SK-N-SH (cell line): ENCODE data around the gene LZTFL1. TPM values are rescaled to one million over a fixed set of nuclear protein-coding genes. Genes with fewer than 3 reads are reported as not detected.

ENCODE experiments used
- CTCF ChIA-PET: fragments of 300-600, 350-600 bp; formaldehyde crosslinking; extraction: SDS; loops from one replicate; lab custom pipeline; 2021; lab: Yijun Ruan, JAX
- POLR2A ChIA-PET: fragments of 350-600 bp; sonication (Branson Sonifier 250); formaldehyde crosslinking; extraction: SDS; loops from one replicate; lab custom pipeline; 2020; ENCODE audit warnings: antibody characterized with exemption, inconsistent platforms; lab: Yijun Ruan, JAX
- DNase-seq: peaks from one replicate; pipeline ENCODE4 v3.0.0; 2012
- H2AFZ ChIP-seq: fragments of 200-600 bp; sonication (generic); 2 replicates; pipeline ENCODE4 v1.8.1; 2016; ENCODE audit warnings: antibody characterized with exemption, mild to moderate bottlenecking, low read depth
- H3F3A ChIP-seq: fragments of 200-600 bp; sonication (generic); replicated peaks from 2 replicates; pipeline ENCODE3; 2016; ENCODE audit warnings: antibody characterized with exemption, mild to moderate bottlenecking; ENCODE audit not compliant: insufficient read depth
- H3K27ac ChIP-seq, 2 experiments: fragments of 200-500 bp in 1 of 2; fragments of 200-600 bp in 1 of 2; sonication (Bioruptor generic) in 1 of 2; sonication (generic), shearing (Covaris generic) in 1 of 2; 2 replicates each; pipeline versions ENCODE4 v1.5.1 to v1.6.1; 2014 to 2016; ENCODE audit warnings: low read depth in 2 of 2, inconsistent platforms in 1 of 2, low read length in 1 of 2, mild to moderate bottlenecking in 1 of 2, mixed read lengths in 1 of 2
- H3K27me3 ChIP-seq: fragments of 200-600 bp; sonication (generic), shearing (Covaris generic); 2 replicates; pipeline ENCODE4 v1.6.1; 2016; ENCODE audit warnings: mixed run types; ENCODE audit not compliant: insufficient read depth
- H3K36me3 ChIP-seq, 2 experiments: fragments of 200-500 bp in 1 of 2; fragments of 200-600 bp in 1 of 2; sonication (Bioruptor generic) in 1 of 2; sonication (generic) in 1 of 2; replicated peaks in 1 of 2; 2 replicates each; pipeline versions ENCODE3 to v1.5.1; 2014 to 2016; ENCODE audit warnings: low read length in 1 of 2, mild to moderate bottlenecking in 1 of 2; ENCODE audit not compliant: insufficient read depth in 2 of 2, control insufficient read depth in 1 of 2
- H3K4me1 ChIP-seq, 2 experiments: fragments of 200-500 bp in 1 of 2; fragments of 200-600 bp in 1 of 2; sonication (Bioruptor generic) in 1 of 2; sonication (generic), shearing (Covaris generic) in 1 of 2; 2 replicates each; pipeline versions ENCODE4 v1.5.1 to v1.6.1; 2014 to 2016; ENCODE audit warnings: low read depth in 1 of 2, low read length in 1 of 2, mixed run types in 1 of 2; ENCODE audit not compliant: insufficient read depth in 2 of 2, control insufficient read depth in 1 of 2
- H3K4me2 ChIP-seq: fragments of 200-600 bp; sonication (generic), shearing (Covaris generic); 2 replicates; pipeline ENCODE4 v1.6.1; 2017; ENCODE audit warnings: mixed run types
- H3K4me3 ChIP-seq, 2 experiments: fragments of 200-500 bp in 1 of 2; fragments of 200-600 bp in 1 of 2; sonication (Bioruptor generic) in 1 of 2; sonication (generic), shearing (Covaris generic) in 1 of 2; 2 replicates each; pipeline versions ENCODE4 v1.5.1 to v1.8.1; 2014 to 2016; ENCODE audit warnings: low read depth in 2 of 2, inconsistent platforms in 1 of 2, low read length in 1 of 2, mild to moderate bottlenecking in 1 of 2, mixed read lengths in 1 of 2, moderate library complexity in 1 of 2
- H3K79me2 ChIP-seq: fragments of 200-600 bp; sonication (generic); 2 replicates; pipeline ENCODE4 v1.8.1; 2017; ENCODE audit warnings: mild to moderate bottlenecking; ENCODE audit not compliant: insufficient read depth
- H3K9ac ChIP-seq: fragments of 200-600 bp; sonication (generic); 2 replicates; pipeline ENCODE4 v1.6.1; 2017; ENCODE audit warnings: mixed run types
- H3K9me2 ChIP-seq: fragments of 200-600 bp; sonication (generic); 2 replicates; pipeline ENCODE4 v1.6.1; 2017; ENCODE audit warnings: mixed run types
- H3K9me3 ChIP-seq: fragments of 200-600 bp; sonication (generic); 2 replicates; pipeline ENCODE4 v1.6.1; 2017; ENCODE audit warnings: mixed run types, mild to moderate bottlenecking, moderate library complexity
- H4K20me1 ChIP-seq: fragments of 200-600 bp; sonication (generic); 2 replicates; pipeline ENCODE4 v1.6.1; 2017; ENCODE audit warnings: mild to moderate bottlenecking, mixed run types; ENCODE audit not compliant: insufficient read depth
- CHD2 ChIP-seq: fragments of 150-350 bp; IDR thresholded peaks from 2 replicates; pipeline ENCODE4 v1.6.1; 2018; ENCODE audit warnings: low read length; ENCODE audit not compliant: partially characterized antibody
- CTCF ChIP-seq: fragments of 200-600 bp; sonication (generic); IDR thresholded peaks from 2 replicates; pipeline ENCODE4 v1.6.1; 2017; ENCODE audit warnings: antibody characterized with exemption, mild to moderate bottlenecking, moderate library complexity
- EP300 ChIP-seq, 2 experiments: IDR thresholded peaks; 2 replicates each; pipeline versions ENCODE4 v1.4.0 to v1.6.1; 2012; ENCODE audit warnings: borderline replicate concordance in 1 of 2, low read depth in 1 of 2, low read length in 1 of 2
- EZH2phosphoT487 ChIP-seq: fragments of 200-600 bp; sonication (generic); IDR thresholded peaks from 2 replicates; pipeline ENCODE4 v1.6.1; 2017; ENCODE audit warnings: low read depth, mixed run types, mild to moderate bottlenecking, antibody characterized with exemption, moderate library complexity, borderline replicate concordance
- FOXJ3 ChIP-seq: sonication (generic); formaldehyde crosslinking; IDR thresholded peaks from 2 replicates; pipeline ENCODE4 v1.5.1; 2020; ENCODE audit warnings: mild to moderate bottlenecking, missing genetic modification reagents
- GABPA ChIP-seq: IDR thresholded peaks from 2 replicates; pipeline ENCODE4 v1.4.0; 2012; ENCODE audit warnings: low read depth, mild to moderate bottlenecking
- MAX ChIP-seq: IDR thresholded peaks from 2 replicates; pipeline ENCODE4 v1.4.0; 2012; ENCODE audit warnings: low read depth
- MEF2A ChIP-seq: IDR thresholded peaks from 2 replicates; pipeline ENCODE4 v1.4.0; 2012; ENCODE audit warnings: low read depth, borderline replicate concordance
- MXI1 ChIP-seq: IDR thresholded peaks from 2 replicates; pipeline ENCODE4 v1.6.1; 2012; ENCODE audit warnings: mild to moderate bottlenecking, low read depth, low read length, improper control_type of control experiment
- NFIC ChIP-seq: IDR thresholded peaks from 2 replicates; pipeline ENCODE4 v1.4.0; 2012; ENCODE audit warnings: borderline replicate concordance
- RAD21 ChIP-seq: IDR thresholded peaks from 2 replicates; pipeline ENCODE4 v1.6.1; 2012; ENCODE audit warnings: mild to moderate bottlenecking, low read length
- RCOR1 ChIP-seq: fragments of 150-350 bp; IDR thresholded peaks from 2 replicates; pipeline ENCODE4 v1.6.1; 2017; ENCODE audit warnings: antibody characterized with exemption, low read length
- REST ChIP-seq: IDR thresholded peaks from 2 replicates; pipeline ENCODE4 v1.6.1; 2012; ENCODE audit warnings: mild to moderate bottlenecking, low read depth, low read length, moderate library complexity
- RXRA ChIP-seq: IDR thresholded peaks from 2 replicates; pipeline ENCODE4 v1.4.0; 2012; ENCODE audit warnings: low read depth, mild to moderate bottlenecking, borderline replicate concordance
- TAF1 ChIP-seq: IDR thresholded peaks from 2 replicates; pipeline ENCODE4 v1.6.1; 2012; ENCODE audit warnings: low read depth, mild to moderate bottlenecking, low read length, moderate library complexity, borderline replicate concordance
- YY1 ChIP-seq: IDR thresholded peaks from 2 replicates; pipeline ENCODE4 v1.4.0; 2012; ENCODE audit warnings: low read depth, mild to moderate bottlenecking
- WGBS: methylation state at CpG from one replicate; pipeline ENCODE4 v1.1.6; 2017; ENCODE audit warnings: low lambda C conversion rate; 5-methylcytosine and 5-hydroxymethylcytosine counted together
- polyA plus RNA-seq, 3 experiments: library from polyadenylated mRNA; depleted of rRNA; stranded (reverse); fragments of >200 nt; gene quantifications; 2 replicates each; pipeline ENCODE4 v1.2.3, GENCODE V29; 2012
- TF ChIP-seq, protein P1 (sequence below): IDR thresholded peaks from 2 replicates; pipeline ENCODE4 v1.4.0; 2012; ENCODE audit warnings: low read depth, borderline replicate concordance
- TF ChIP-seq, protein P2 (sequence below): IDR thresholded peaks from 2 replicates; pipeline ENCODE4 v1.4.0; 2012; ENCODE audit warnings: low read depth, borderline replicate concordance

Gene LZTFL1
- polyA plus RNA-seq, 1 of the 3 experiments (the other 2 are of a cell fraction), result 11.9 TPM

GRCh38 chr3:45785605-45786150, 56.2 kb downstream of the LZTFL1 start (continued):
- TF ChIP-seq CTCF (no peak), RAD21 (no peak), EZH2phosphoT487 (no peak), MXI1 (no peak), MEF2A (no peak), GABPA (no peak), RXRA (no peak)
- TF ChIP-seq, protein P1, sequence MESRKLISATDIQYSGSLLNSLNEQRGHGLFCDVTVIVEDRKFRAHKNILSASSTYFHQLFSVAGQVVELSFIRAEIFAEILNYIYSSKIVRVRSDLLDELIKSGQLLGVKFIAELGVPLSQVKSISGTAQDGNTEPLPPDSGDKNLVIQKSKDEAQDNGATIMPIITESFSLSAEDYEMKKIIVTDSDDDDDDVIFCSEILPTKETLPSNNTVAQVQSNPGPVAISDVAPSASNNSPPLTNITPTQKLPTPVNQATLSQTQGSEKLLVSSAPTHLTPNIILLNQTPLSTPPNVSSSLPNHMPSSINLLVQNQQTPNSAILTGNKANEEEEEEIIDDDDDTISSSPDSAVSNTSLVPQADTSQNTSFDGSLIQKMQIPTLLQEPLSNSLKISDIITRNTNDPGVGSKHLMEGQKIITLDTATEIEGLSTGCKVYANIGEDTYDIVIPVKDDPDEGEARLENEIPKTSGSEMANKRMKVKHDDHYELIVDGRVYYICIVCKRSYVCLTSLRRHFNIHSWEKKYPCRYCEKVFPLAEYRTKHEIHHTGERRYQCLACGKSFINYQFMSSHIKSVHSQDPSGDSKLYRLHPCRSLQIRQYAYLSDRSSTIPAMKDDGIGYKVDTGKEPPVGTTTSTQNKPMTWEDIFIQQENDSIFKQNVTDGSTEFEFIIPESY, result no peak

- TF ChIP-seq CTCF (no peak), TAF1 (no peak), FOXJ3 (CRISPR knock-in tag) (no peak), RCOR1 (no peak), EP300 (IDR thresholded peaks at IDR 0.05; ENCODE audit: borderline replicate concordance in 1 of 2, low read depth in 1 of 2, low read length in 1 of 2) (no peak), GABPA (no peak), CHD2 (no peak), NFIC (no peak), YY1 (no peak), REST (no peak), MAX (no peak), EZH2phosphoT487 (no peak)
- TF ChIP-seq, protein P2, sequence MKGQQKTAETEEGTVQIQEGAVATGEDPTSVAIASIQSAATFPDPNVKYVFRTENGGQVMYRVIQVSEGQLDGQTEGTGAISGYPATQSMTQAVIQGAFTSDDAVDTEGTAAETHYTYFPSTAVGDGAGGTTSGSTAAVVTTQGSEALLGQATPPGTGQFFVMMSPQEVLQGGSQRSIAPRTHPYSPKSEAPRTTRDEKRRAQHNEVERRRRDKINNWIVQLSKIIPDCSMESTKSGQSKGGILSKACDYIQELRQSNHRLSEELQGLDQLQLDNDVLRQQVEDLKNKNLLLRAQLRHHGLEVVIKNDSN, result no peak
Observed at GRCh38 chr3:45783667-45784066, 58.3 kb downstream of the LZTFL1 start.

More at GRCh38 chr3:45783667-45784066, 58.3 kb downstream of the LZTFL1 start:
- ChIA-PET POLR2A (no interaction called here), CTCF (no interaction called here)
- Histone ChIP-seq H3K36me3 (no peaks in the 10 kb centered on the region), H3K4me3 (no peak overlapping the region), H3K9me3 (no peaks in the 10 kb centered on the region), H3K4me2 (no peak overlapping the region), H3K9me2 (no peaks in the 10 kb centered on the region), H3K79me2 (no peaks in the 10 kb centered on the region), H3F3A (no peaks in the 10 kb centered on the region), H3K9ac (no peak overlapping the region), H3K4me1 (no peaks in the 10 kb centered on the region), H3K27ac (no peak overlapping the region), H3K27me3 (no peaks in the 10 kb centered on the region; the same call in 1 of the 2 replicates), H4K20me1 (no peaks in the 10 kb centered on the region), H2AFZ (no peak overlapping the region)
- 55% methylated on average over 3 of the region's 3 CpGs for WGBS
- DNase-seq, result no peak
